Head of caudate nucleus (tissue), 42 donors: ENCODE results near the gene GABPA.
"Not testable (repeated sequence)": the region's sequence is repeated elsewhere in the genome, so short reads cannot be mapped to it uniquely, and the experiment has no call there.

Experiments
- DNase-seq, 42 donors: peaks; one replicate each; pipeline versions ENCODE4 v3.0.0 to v3.0.0-alpha.2; 2020 to 2021; ENCODE audit warnings: mixed read lengths in 7 of 42
- intact Hi-C: fragments of 100-400 bp; cut with DNase I; formaldehyde crosslinking; loops from one replicate; pipeline ENCODE4 v1.15.0; 2022

The GABPA gene

DNA sequence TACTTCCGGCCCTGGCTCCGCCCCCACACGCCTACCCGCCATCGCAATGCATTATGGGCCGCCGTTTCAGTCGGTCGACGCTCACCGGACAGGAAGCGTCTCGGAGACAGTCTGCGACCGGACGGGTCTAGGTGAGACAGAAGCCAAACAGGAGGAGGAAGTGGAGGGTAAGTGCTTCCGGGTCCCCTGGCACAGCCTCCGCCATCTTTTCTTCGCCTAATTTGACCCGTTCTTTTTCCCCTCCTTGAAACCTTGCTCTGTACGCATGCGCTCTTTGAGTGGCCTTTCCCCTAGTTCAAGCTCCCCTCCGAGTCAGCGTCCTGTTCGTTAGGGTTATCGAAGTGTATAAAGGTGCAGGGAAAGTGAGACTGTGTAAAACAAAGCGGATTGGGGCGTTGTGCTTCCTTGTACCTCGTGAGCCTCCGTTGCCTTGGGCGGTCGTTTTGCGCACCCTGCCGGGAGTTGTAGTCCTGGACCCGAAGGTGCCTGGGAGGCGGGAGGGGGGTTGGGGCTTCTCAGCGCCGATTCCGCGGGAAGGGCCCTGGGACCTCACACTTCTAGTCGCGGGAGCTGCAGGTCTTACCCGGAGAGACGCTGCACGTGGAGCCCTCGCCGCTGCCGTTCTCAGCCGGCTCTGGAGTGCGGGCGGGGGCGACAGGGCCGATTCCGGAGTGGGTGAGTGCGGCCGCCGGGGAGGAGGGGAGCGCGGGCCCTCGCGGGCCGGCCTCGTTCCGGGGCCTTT is at the start of gene GABPA, which contains the start of gene ATP5PF:
TSS of gene GABPA (plus strand) at position 69 of the 742 bp plus-strand sequence. CDS start 6,627 bp downstream, outside the sequence.
TSS of gene ATP5PF (minus strand) at position 1 of the 742 bp plus-strand sequence. CDS start 5,110 bp downstream, outside the sequence.
- intact Hi-C loops: loop anchor here (2.0 to 10.0 kb wide), 2 partner anchors 128 to 440 kb away; partner anchors contain the start of genes APP and MRPL39
- DNase-seq: peak; percentile 93 to 99 (median 97)

GRCh38 chr21:25687787-25688186 is 47.0 kb upstream of the GABPA start:
- intact Hi-C loops: no loop called here
- no peak for DNase-seq

GRCh38 chr21:25688275-25689155 is 46.3 kb upstream of the GABPA start:
- no peak for DNase-seq
- intact Hi-C loops: no loop called here

DNA sequence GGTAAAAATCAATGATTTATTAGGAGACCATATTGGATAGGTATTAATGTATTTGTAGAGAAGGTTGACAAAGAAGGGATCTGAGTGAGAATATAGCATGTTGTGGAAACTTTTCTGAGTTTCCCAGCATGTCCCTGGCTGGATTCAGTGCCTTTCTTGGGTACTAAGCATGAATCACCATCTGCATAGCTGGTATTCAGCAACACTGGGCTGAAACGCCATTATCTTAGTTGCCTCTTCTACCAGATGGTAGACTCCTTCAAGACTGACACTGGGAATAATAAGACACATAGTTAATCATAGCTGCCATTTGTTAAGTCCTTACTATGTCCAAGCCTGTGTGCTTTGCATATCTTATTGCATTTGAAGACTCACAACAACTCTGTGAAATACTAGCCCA is 45.5 kb upstream of the GABPA start:
- intact Hi-C loops: no loop called here
- no peak for DNase-seq

DNA sequence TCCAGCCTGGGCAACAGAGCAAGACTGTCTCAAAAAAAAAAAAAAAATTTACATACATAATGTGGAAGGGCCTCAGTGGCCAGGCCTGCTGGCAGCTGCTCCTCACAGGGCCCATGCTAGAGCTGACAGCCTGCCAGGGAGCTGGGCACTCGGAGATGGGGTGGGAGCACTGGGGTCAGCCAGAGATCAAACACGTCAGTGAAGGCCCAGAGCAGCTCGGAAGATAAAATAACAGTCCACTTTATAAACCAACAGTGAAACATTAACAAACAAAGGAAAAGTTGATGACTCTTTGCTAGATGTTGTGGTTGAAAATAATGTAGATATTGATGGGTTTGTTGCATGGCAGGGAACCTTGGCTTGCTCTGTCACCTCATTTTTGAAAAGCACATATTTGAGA is 42.8 kb upstream of the GABPA start:
- no peak for DNase-seq
- intact Hi-C loops: no loop called here

GRCh38 chr21:25695461-25695860 is 39.3 kb upstream of the GABPA start:
- DNase-seq, intact Hi-C loops: not testable (repeated sequence)

DNA sequence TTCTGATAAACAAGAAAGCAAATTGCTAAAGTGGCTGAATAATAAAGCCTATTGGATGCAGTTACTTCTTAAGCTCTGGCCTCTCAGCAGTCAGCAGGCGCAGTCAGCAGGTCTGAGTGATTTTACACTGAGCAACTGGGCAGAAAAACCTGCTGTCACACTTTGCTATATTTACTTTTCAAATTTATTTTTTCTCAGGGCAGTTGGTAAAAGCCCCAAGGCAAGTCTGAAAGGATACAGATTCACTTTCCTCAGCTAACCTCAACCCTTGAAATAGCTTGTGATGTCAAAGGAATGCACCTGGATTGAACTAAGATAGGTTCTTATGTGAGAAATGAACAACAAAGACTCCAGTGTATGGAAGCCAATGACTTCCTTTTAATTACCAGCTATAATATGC is 34.0 kb upstream of the GABPA start:
- intact Hi-C loops: no loop called here
- DNase-seq: no peak

DNA sequence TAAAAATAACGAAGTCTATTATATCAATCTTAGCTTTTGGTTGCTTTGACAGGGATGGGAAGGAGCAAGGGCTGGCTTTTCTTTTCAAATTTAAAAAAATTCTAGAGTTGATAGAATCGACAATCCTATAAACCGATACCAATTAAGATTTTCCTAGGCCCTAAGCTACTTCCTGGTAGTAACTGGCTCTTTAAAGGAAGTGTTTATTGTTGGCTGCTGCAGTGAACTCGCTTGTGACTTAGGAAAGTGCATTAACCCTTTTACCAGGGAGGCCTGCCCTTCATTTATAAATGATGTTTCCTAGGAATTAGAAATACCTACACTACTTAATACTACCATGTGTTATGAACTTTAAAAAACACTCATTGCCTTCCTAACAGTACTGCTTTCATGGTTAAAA is 33.2 kb upstream of the GABPA start:
- DNase-seq: no peak
- intact Hi-C loops: no loop called here

- DNase-seq: peak in 38 of 42 donors; percentile 10 to 85 (median 54)
- intact Hi-C loops: loop anchor here (5.0 kb wide), 1 partner anchor 101 kb away; the partner anchor contains the start of gene MRPL39
These were observed 26.2 kb upstream of the GABPA start for GRCh38 chr21:25708467-25709065.

- DNase-seq: no peak
These were observed 25.0 kb upstream of the GABPA start for GRCh38 chr21:25709684-25710265.

GRCh38 chr21:25710550-25710949 is 24.2 kb upstream of the GABPA start:
- intact Hi-C loops: no loop called here
- DNase-seq: no peak

More at GRCh38 chr21:25709684-25710265, 25.0 kb upstream of the GABPA start:
- intact Hi-C loops: loop anchor here (5.0 kb wide), 1 partner anchor 102 kb away; the partner anchor contains the start of gene MRPL39

- DNase-seq, intact Hi-C loops: not testable (repeated sequence)
These were observed 20.7 kb upstream of the GABPA start for GRCh38 chr21:25714066-25714465.

DNA sequence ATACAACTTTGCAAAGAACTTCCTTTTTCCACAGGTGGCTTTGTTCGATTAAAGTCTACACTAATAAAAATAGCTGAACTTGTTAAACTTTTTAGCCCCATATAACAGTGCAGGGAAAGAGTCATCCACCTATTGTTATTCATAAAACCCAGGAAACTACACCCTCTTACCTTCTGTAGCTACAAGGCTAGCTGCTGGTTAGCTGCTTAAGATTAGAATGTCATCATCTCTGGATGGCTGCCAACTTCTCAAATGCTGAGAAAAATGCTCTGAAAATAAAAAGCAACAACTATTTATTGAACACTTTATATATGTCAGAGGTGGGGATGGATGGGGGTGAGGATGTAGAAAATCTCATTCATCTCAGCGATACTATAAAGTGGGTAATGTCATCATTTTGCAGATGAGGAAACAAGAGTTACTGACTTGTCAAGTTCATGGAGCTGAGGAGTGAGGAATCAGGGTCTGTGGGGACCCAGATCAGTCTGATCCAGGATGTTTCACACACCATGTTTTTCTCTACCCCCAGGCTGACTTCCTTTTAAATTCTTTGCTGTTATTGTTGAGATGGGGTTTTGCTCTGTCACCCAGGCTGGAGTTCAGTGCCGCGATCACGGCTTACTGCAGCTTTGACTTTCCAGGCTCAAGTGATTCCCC is 17.2 kb upstream of the GABPA start:
- no peak for DNase-seq
- intact Hi-C loops: no loop called here

- no peak for DNase-seq
- intact Hi-C loops: no loop called here
These were observed 12.8 kb upstream of the GABPA start for GRCh38 chr21:25721987-25722386.

DNA sequence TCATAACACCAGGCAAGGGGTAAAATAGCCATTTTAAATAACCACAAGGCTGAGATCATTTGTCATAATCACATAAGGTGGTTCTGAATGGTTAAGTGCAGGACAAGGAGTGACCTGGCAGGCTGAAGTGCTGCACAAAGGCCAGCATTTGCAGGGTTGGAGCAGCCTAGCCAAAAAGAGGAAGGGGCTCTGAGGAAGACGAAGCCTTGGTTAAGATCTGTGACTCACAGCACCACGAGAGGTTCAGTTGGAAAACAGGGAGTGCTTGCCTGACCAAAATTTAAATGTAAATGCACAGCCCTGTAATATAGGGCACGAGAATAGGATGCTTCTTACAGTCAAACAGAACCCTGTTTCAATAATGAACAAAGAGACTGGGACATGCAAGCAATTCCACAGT is 12.1 kb upstream of the GABPA start:
- intact Hi-C loops: no loop called here
- DNase-seq: no peak

- no peak for DNase-seq
- intact Hi-C loops: loop anchor here (10.0 kb wide), 1 partner anchor 443 kb away; the partner anchor contains the start of gene APP
These were observed 2.5 kb upstream of the GABPA start for GRCh38 chr21:25732091-25732760.

DNA sequence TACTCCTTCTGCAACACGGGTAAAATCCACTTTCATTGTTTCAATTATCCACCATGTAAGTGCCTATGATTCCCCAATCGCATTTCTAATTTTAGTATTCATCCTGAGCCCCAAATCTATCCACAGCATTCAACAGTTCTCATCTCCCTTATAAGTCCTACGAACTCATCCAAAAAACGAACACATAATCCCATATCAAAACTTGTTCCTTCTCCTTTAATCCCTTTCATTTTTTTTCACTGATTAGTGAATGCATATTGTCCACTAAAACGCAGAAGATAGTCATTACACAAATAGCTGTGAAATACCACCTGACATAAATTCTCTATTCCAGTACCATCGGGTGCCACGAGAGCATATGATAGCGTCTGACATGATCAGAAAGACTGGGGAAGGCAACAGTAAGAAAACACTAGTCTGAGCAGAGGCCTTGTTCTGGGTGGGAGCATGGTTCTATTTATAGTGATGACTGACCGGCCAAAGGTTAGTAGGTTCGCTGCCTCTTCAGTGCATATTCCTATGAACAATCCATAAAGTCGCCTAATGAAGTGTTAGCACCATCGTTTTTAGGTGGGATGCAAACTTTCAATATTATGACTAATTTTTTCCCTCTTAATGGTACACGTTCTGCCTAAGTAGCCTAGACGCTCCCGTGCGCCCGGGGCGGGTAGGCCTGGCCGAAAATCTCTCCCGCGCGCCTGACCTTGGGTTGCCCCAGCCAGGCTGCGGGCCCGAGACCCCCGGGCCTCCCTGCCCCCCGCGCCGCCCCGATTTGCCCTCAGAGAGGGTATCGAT is 716 bp upstream of the GABPA start:
- peak in 13 of 42 donors; percentile 7 to 52 (median 17) for DNase-seq
- intact Hi-C loops: loop anchor here (2.0 to 10.0 kb wide), 2 partner anchors 127 to 441 kb away; partner anchors contain the start of genes APP and MRPL39
